Ammon's horn (tissue), 1 donor: ENCODE results near the gene CTBP2.

Experiments used
- DNase-seq: peaks from one replicate; pipeline ENCODE4 v3.0.0-alpha.2; 2016; ENCODE audit warnings: low spot score

CTBP2 gene

GRCh38 chr10:124977161-124977560 lies 183.2 kb downstream of the CTBP2 start:
- no peak for DNase-seq

GRCh38 chr10:124975977-124976514 lies 184.3 kb downstream of the CTBP2 start:
- DNase-seq, result peak; percentile 61

DNA sequence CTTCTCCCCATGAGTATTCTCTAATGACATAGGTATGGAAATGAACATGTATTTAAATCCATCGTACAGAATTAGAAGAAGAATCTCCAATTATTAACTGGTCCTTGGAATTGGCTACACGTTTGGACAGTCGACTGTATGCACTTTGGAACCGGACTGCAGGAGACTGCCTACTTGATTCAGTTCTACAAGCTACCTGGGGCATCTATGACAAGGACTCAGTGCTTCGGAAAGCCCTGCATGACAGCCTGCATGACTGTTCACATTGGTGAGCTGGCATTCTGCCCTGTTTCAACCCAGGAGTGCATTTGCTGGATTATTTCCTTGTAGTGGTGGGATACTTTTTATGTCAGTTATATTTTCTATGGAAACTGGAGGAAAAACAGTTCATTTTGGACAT lies 186.2 kb downstream of the CTBP2 start:
- DNase-seq, result no peak

GRCh38 chr10:124972637-124973036 lies 187.7 kb downstream of the CTBP2 start:
- DNase-seq, result no peak

DNA sequence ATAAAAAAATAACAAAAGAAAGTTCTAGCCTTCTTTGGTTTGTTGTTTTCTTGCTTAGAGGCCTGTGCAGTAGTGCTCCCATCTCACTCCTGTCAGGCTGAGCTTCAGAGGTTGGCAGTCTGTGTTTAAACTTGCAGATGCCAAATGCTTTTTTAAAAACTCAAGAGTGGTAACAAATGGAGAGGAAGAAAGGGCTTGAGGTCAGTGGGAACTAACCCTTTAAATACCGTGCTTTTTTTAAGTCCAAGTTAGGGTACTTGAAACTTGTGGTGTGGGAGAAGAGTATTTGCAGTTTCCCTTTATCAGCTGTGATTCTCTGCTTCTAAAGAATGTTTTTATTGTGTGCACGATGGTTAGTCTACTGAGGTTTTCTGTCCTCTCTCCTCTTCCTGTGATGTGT lies 189.1 kb downstream of the CTBP2 start:
- peak; percentile 36 for DNase-seq

- DNase-seq, result no peak
Measured at GRCh38 chr10:124967255-124967654, 193.1 kb downstream of the CTBP2 start.

- no peak for DNase-seq
Measured at GRCh38 chr10:124966008-124966407, 194.4 kb downstream of the CTBP2 start.

GRCh38 chr10:124963866-124964720 lies 196.3 kb downstream of the CTBP2 start:
- DNase-seq, result no peak

DNA sequence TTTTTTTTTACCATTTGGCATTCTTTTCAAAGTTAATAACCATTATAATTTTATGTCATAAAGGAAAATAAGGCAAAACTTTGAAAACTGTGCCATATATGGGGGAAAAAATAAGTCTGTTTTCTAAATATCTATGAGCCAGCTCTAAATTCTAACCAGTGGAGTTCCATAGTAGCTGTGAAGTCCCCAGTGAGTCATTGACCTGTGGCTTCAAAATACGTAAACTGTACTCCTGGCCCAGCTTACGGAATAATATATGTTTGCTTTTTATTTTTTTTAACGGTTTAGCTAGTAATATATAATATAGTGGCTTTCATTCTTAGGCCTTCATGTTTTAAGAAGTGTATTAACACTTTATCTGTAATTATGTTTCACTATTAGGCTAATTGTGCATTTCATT lies 197.9 kb downstream of the CTBP2 start:
- DNase-seq, result no peak

GRCh38 chr10:124961248-124961570 lies 199.2 kb downstream of the CTBP2 start:
- DNase-seq, result no peak

DNA sequence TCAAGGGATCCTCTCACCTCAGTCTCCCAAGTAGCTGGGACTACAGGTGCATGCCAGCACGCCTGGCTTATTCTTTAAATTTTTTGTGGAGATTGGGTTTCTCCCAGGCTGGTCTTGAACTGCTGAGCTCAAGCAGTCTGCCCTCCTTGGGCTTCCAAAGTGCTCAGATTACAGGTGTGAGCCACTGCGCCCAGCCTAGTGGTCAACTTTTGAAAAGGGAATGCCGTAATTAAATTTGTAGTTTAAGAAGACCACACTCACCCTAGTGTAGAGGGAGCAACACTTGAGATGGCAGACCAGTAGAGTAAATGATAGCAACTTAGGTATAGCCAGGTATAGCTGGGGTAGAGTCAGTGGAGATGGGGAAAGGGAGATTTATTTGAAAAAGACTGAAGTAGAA lies 200.8 kb downstream of the CTBP2 start:
- DNase-seq, result no peak

- no peak for DNase-seq
Measured at GRCh38 chr10:124957404-124957947, 202.9 kb downstream of the CTBP2 start.

GRCh38 chr10:124956764-124957163 lies 203.6 kb downstream of the CTBP2 start:
- no peak for DNase-seq

DNA sequence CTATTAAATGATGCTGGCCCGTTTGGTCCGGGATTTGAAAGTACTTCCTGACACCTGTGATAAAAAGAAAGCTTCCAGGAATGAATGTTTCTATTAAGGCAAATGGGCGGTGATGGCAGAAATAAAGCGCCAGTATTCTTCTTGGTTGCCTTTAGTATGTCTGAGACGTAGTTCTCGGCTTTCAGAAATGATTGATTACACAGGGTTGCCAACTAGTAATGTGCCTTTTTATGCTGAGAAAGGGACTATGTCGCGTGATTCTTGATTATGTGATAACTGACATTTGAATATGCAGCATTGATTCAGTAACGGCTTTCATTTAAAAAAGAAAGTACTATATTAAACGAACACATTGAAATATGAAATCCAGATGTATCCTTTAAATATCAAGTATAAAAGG lies 204.5 kb downstream of the CTBP2 start:
- no peak for DNase-seq

DNA sequence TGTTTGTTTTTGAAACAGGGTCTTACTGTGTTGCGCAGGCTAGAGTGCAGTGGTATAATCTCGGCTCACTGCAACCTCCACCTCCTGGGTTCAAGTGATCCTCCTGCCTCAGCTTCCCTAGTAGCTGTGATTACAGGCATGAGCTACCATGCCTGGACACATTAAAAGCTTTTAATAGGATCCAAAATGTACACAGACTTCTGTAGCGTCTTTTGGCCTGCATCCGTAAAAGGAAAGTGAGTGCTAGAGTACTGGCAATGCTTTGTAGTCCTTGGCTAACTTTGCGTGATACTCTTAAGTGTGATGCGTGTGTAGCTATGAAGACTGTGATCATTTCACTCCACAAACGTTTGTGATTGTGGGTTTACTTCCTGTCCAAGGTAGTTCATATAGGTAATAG lies 205.1 kb downstream of the CTBP2 start:
- no peak for DNase-seq

- DNase-seq, result no peak
Measured at GRCh38 chr10:124953421-124953820, 206.9 kb downstream of the CTBP2 start.

DNA sequence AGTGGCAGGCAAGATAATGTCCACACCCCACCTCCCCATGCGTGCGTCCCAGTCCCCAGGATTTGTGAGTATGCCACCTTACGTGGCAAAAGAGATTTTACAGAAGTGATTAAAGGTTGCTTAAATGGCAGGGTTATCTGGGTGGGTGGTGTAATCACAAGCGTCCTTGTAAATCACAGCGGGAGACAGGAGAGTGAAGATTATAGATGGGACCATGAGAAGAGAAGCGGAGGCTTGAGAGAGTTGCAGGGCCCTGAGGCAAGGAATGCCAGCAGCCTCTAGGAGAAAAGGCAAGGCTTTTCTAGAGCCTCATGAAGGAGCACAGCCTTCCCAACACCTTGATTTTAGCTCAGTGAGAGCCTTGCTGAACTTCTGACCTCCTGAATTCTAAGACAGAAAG lies 208.2 kb downstream of the CTBP2 start:
- no peak for DNase-seq

GRCh38 chr10:124949543-124949942 lies 210.8 kb downstream of the CTBP2 start:
- no peak for DNase-seq

GRCh38 chr10:124946945-124947344 lies 213.4 kb downstream of the CTBP2 start:
- DNase-seq, result no peak

GRCh38 chr10:124944982-124945381 lies 215.4 kb downstream of the CTBP2 start:
- no peak for DNase-seq

- no peak for DNase-seq
Measured at GRCh38 chr10:124943301-124944092, 216.9 kb downstream of the CTBP2 start.

- DNase-seq, result peak; percentile 13
Measured at GRCh38 chr10:124942317-124943169, 217.8 kb downstream of the CTBP2 start.
